ENCODE measurements around the gene NRIP1.

NRIP1 gene

GRCh38 chr21:14955936-14956520, 108.8 kb downstream of the NRIP1 start:
- H3K4me3 ChIP-seq (ENCODE audit: control insufficient read depth, low read depth, low read length), result no peak overlapping the region
- no peak for TF ChIP-seq CTCF (IDR thresholded peaks at IDR 0.05; ENCODE audit: control insufficient read depth, insufficient read depth, low read depth, low read length, missing control alignments)
- no peak for DNase-seq (ENCODE audit: low read depth)

GRCh38 chr21:14952916-14953315, 111.9 kb downstream of the NRIP1 start:
- no peak overlapping the region for H3K4me3 ChIP-seq (ENCODE audit: control insufficient read depth, low read depth, low read length)
- DNase-seq (ENCODE audit: low read depth), result no peak
- TF ChIP-seq CTCF (IDR thresholded peaks at IDR 0.05; ENCODE audit: control insufficient read depth, insufficient read depth, low read depth, low read length, missing control alignments), result no peak

- DNase-seq (ENCODE audit: low read depth), result no peak
- no peak overlapping the region for H3K4me3 ChIP-seq (ENCODE audit: control insufficient read depth, low read depth, low read length)
- no peak for TF ChIP-seq CTCF (IDR thresholded peaks at IDR 0.05; ENCODE audit: control insufficient read depth, insufficient read depth, low read depth, low read length, missing control alignments)
These were observed 115.2 kb downstream of the NRIP1 start for GRCh38 chr21:14949603-14950002.

- no peak for TF ChIP-seq CTCF (IDR thresholded peaks at IDR 0.05; ENCODE audit: control insufficient read depth, insufficient read depth, low read depth, low read length, missing control alignments)
- no peak for DNase-seq (ENCODE audit: low read depth)
- no peak overlapping the region for H3K4me3 ChIP-seq (ENCODE audit: control insufficient read depth, low read depth, low read length)
These were observed 117.1 kb downstream of the NRIP1 start for GRCh38 chr21:14947613-14948160.

- no peak for DNase-seq (ENCODE audit: low read depth)
- TF ChIP-seq CTCF (IDR thresholded peaks at IDR 0.05; ENCODE audit: control insufficient read depth, insufficient read depth, low read depth, low read length, missing control alignments), result no peak
- no peak overlapping the region for H3K4me3 ChIP-seq (ENCODE audit: control insufficient read depth, low read depth, low read length)
These were observed 119.6 kb downstream of the NRIP1 start for GRCh38 chr21:14945176-14945575.

- TF ChIP-seq CTCF (IDR thresholded peaks at IDR 0.05; ENCODE audit: control insufficient read depth, insufficient read depth, low read depth, low read length, missing control alignments), result no peak
- no peak overlapping the region for H3K4me3 ChIP-seq (ENCODE audit: control insufficient read depth, low read depth, low read length)
- DNase-seq (ENCODE audit: low read depth), result no peak
These were observed 121.2 kb downstream of the NRIP1 start for GRCh38 chr21:14943616-14944015.
